HG03097 (cell line): ENCODE data around the gene PRKCA.

Experiments
- ATAC-seq: cut with Tn5 transposase; IDR thresholded peaks from one replicate; pipeline ENCODE4 v1.9.1; 2021; ENCODE audit not compliant: unreplicated experiment, low FRiP score

PRKCA gene

DNA sequence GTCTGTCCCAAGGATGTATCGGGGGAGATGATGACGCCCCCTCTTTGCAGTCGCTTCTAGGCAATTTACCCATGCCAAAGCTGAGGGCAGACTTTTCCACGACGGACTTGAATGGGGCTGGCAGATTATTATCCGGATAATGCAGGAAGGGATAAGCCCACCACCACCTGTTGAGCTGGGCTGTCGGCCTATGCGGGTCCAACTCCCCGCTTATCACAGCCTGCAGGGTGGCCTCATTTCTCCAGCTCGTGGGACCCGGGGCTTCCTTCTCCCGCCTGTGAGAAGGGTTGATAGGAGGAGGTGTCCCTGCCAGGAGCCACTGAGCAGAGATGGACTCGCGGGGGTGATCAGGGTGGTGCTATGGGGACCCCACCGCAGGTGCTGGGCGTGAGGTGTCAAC is 533.1 kb downstream of the PRKCA start:
- ATAC-seq, result no peak

DNA sequence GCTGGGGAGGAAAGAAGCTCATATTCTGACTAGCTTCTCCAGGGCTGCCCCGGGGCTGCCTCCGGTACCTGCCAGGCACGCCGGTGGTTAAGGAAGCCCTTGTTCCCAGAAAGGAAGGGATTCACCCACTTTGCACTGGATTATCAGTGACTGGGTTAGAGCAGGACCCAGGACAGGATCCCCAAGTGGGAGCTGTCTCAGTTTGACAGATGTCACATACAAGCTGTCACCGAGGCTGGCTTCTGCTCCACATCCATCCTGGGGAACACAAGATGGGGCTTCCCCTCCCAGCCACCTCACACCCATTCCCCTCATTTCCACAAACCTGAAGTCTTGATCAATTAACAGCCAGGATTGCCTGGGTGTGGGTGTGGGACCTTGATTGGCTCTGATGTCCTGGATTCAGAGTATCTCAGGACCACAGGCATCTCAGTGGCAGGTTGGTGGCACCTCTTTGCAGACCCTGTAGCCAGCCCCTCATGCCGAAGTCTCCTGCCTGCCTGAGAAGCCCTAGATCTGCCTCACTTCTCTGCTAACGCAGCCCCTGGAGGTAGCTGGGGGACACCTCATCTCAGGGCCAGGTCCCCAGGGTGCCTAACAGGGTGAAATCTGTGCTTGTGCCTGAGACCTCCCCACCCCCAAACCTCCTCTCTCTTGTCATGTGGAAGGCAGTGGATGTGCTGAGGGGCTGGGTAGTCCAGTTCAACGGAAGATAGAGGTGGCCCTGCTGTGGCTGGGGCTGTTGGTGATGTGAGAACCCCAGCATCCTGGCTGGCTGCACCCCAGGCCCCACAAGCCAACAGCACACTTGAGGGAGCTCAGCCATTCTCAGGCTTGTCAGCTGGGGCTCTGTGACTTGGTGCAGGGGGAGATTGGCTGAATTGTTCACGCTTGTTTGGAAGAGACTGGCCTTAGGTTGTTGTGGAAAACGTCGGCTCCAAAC is 533.9 kb downstream of the PRKCA start:
- ATAC-seq, result no peak

DNA sequence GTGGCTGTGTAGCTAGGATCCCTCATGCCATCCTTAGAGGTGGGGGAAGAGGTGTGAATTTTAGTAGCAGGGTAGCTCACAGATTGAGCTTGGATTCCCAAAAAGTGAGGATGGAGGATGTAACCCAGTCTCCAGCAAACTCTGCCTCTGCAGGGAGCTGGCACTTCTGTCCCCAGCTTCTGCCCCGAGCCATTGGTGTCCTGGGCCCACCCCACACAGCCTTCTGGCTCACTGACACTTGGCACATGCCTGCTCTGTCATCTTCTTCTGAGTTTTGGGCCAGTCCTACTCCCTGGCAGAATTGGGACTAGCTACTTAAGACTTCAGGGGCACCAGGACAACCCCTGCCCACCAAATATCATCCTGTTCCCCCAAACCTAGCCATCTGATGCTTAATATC is 534.8 kb downstream of the PRKCA start:
- no peak for ATAC-seq

DNA sequence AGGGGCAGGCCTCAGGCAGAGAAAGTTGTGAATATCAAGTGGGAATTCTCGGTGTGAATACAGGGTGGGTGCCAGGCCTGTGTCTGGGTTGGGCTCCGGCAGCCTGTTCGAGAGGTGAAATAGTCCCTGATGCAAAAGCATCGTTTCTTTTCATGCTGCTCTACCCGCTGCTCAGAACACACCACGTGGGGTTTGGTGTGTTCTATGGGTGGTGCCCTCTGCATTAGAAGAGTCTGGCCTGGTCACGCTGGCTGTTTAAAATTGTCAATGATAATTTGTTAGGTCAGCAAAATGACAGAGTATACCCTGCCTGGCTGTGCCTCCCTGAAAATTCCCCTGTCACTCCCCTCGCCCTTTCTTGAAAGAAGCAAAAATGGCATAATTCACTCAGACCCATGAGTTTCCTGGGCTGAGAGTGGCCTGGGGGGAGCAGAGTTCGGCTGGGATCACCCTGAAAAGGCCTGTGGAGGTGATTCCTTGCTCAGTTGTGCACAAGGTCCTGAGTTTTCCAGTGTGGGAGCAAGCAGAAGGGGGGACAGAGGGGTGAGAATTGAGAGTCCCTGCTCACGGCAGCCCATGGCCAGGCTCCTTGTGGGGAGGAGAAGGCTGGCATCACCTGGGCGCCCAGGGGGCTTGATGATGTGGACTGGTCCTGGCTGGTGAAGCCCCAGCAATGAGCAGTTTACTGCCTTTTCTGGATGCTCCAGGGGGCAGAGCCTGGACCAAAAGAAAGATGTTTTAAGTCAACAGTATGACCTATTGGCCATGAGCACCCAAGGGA is 535.7 kb downstream of the PRKCA start:
- ATAC-seq, result no peak

DNA sequence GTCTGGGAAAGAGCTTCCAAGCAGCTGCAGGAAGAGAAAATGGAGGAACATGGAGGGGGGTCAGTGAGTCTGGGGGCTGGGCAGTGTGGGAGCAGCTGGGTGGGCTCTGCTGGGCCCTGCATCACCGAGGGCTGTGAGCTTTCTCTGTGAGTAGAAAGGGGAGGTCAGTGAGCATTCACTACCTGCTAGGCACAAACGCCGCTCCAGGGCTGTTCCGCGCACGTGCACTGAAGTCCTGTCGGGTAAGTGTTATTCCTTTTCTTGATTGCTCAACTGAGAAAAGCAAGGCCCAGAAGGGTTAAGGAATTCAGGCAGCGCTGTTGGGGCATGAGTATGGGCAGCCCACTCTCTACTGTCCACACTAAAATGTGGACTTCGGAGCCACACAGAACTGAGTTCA is 537.2 kb downstream of the PRKCA start:
- no peak for ATAC-seq

DNA sequence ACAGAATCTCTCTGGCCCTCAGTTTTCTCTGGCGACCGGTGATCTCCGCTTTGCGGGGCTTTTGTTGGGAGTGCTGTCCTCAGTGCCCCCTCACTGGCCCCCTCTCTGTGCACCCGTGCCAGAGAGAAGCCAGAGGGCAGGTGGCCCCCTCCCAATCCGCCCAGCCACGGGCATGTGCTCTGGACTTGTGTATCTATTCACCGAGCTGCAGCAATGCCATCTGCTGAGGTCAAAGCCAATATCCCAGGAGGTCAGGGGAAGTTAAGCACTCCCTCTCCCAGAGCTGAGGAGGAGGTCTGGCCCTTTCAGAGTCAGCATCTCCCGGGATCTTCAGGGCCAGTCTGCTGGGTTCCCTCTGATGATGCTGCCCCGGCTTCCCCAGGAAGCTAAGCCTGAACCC is 537.6 kb downstream of the PRKCA start:
- ATAC-seq, result no peak

DNA sequence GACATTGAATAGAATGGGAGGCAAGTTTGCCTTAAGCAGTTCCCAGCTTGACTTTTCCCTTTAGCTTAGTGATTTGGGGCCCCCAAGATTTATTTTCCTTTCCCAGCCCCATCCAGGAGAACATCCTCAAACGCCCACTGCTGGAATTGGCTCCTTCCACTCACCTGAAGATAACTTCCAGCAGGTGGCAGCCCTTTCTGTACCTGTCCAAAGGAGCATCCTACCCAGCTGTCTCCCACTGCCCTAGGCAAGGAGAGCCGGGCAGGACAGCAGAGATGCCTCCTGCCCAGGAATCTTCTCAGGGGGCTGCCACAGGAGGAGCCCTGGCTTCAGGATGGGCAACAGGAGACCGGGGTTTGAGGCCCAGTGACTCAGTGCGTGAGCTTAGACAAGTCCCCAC is 538.9 kb downstream of the PRKCA start:
- no peak for ATAC-seq

DNA sequence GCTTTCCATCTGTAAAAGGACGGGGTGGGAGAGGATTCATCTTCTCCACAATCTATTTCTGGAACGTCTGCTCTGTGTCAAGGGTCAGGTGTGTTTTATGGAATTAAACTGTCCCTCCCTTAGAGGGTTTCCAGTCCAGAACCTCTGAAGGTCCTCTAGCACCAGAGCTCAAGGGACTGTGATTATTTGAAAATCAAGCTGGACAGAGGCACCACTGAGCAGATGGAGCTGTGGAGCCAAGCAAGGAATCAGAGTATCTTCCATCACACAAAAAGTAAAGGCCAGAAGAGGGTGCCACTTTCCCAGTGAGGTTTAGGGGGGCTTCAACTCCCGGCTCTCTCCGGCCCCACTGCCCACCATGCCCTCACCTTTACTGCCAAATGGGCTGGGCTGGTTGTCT is 539.3 kb downstream of the PRKCA start:
- no peak for ATAC-seq

DNA sequence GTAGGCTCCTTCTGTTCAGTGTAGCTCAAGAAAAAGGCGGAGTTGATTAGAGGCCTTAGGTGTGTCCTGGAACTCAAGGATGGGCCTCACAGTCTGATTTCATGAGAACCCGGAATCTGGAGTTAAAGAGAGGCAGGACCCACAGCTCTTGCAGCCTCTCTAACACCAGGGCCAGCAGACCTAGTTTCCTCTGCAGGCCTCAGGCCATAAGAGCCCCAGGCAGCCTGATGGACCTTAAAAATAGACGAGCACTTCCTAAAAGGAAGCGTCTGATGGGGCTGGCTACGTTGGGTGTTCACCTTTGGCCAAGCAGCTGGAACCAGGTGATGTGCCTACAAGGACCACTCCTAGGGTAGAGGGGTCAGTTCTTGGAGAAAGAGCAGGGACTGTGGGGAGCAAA is 540.1 kb downstream of the PRKCA start:
- ATAC-seq, result no peak

DNA sequence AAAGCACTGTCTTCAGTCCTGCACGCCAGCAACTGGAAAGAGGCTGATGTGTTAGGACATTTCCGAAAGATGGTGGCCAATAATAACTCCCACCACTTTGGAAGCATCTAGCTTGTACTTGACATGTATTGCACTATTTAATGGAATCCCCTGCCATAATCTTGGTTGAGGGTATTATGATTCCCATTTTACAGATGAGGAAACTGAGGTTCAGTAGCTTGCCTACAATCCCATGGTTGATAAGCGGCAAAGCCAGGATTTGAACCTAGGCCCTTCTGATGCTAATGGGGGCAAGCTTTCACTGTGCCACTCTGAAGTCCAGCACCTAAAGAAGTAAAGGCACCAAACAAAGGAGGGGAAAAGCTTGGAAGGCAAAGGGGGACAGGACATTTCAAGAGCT is 540.5 kb downstream of the PRKCA start:
- ATAC-seq, result no peak

DNA sequence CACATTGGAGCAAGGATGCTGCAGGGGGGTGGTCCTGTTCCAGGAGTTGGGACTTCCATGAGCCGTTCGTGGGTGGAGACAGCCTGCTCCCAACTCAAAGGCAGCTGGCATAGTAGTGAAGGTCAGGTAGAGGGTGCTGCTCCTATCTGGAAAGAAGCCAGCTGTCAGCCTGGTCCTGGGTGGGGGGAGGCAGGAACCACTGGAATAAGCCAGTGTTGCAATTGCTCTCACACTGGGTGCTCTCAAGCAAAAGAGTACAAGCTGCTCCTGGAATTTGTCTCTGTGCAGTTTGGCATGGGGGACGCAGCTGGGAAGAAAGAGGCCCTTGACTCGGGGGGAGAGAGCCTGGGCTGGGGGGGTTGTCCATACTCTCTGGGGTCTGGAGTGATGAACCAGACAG is 541.2 kb downstream of the PRKCA start:
- ATAC-seq, result no peak

DNA sequence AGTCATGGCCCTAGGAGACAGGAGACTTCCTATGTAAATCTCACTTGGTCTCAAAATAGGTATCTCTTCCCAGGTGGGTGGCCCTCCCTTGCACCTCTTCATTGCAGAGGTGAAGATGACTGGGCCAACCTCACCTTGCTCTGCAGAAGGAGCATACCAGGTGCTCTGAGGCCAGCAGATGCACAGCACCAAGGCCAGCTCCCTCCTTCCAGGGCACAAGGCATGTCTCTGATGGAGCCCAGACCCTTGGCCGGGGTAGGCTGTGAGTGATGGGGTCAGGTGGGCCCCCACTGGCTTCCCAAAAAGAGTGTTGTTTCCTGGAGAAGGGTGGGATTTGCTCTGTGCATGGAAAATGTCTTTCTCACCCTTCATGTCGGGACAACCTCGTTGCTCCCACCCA is 545.3 kb downstream of the PRKCA start:
- no peak for ATAC-seq

DNA sequence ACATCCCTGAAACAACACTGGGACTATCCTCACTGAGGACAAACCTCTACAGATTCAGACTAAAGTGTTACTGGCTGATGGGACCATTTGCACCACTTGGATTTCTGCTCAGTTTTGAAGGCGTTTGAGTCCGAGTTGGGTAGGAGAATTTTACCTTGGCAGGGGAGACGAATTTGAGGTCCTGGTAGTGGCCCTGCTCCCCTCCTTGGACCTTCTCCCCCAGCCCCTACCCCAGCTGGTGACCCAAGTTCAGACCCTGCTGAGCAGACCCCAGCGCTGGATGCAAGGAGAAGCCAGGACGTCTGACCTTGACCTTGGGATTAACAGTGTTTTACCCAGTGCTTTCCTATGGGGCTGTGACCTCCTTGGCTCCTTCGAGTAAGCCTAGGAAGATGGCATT is 546.1 kb downstream of the PRKCA start:
- ATAC-seq, result no peak

DNA sequence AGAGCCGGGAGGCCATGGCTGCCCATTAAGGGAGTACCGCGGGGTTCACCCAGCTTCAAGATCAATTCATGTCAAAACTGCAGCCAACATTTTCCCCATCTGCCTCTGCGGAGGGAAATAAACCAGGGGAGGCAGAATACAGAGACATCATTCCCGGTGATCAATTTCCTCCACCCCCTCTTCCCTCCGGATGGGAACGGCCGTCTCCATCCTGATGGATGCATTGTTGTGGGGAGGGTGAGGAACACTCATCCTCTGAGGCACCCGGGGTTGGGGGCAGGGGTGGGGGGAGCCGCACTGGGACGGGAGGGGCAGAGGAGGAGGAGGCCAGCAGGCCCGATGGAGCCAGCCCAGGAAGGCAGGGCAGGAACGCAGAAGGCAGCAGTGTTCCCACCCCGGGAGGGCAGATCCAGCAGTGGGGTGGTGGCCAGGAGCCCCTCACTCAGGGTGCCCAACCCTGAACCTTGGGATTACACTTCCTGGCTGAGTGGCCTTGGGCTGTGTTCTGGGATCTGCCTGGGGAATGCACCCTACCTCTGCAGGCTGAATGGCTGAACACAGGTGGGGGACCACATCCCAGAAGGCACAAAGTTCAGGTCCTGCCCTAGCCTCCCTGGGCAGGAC is 546.7 kb downstream of the PRKCA start:
- no peak for ATAC-seq

DNA sequence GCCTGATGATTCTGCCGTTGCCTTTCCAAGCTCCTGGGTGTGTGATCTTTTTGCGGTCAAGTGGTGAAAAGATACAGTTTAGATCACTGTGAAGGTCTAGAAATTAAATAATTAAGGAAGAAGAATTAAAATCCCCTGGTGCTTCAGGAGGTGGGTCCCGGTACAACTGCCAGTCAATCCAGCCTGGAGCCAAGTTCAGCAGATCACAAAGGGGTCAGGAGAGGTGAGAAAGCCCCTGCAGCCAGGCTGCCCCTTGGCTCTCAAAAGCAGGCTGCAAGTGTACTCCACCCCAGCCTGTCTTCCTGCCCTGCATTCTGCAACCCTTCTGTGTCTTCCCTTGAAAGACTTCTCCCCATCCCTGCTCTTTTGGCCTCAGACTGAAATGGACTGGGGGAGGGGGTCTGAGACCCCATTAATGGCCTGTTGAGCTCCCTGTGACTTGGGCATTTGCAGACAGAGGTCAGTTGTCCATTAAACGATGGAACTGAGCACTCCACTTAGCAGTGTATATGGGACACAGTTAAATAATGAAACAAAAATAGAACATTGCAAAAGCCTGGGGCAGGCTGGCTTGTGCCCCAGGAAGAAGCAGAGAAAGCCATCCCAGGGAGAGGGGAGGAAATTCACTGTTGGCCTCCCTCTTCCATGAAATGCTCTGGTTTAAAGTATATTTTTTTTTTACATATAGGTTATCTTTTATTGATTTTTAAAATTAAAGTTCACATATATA is 547.6 kb downstream of the PRKCA start:
- ATAC-seq, result no peak

DNA sequence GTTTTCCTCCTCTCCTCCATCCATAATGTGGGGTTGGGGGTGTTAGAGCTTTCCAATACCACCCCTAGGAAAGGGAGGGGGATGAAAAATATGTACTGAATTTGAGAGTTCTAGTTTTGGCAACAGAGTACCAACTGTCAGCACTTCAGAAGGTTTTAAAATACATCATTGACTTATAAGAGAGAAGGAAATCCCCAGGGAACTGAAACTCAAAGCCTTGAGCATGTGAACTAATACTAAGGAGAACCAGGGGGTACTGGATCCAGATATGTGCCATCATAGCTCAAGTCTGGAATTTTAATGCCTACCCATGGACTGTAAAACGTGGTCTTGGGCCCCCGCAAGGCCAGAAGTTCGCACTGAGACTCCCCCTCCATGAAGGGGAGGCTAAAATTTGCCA is 548.3 kb downstream of the PRKCA start:
- no peak for ATAC-seq

DNA sequence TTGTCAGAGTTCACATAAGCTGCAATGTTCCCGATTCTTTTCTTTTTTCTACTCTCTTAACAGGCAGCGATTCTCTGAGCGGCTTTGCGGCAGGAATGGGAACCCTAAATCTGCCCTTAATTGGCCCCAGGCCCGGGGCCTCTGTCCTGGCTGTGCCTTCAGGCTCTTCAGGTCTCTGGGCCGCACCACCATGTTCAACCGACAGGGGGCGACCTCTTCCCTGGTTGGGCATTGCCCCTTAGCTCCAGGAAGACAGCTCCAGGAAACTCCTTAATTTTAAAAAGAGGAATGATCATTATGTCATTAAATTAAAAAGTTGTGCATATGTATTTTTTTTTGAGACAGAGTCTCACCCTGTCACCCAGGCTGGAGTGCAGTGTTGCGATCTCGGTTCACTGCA is 552.8 kb downstream of the PRKCA start:
- ATAC-seq, result no peak

DNA sequence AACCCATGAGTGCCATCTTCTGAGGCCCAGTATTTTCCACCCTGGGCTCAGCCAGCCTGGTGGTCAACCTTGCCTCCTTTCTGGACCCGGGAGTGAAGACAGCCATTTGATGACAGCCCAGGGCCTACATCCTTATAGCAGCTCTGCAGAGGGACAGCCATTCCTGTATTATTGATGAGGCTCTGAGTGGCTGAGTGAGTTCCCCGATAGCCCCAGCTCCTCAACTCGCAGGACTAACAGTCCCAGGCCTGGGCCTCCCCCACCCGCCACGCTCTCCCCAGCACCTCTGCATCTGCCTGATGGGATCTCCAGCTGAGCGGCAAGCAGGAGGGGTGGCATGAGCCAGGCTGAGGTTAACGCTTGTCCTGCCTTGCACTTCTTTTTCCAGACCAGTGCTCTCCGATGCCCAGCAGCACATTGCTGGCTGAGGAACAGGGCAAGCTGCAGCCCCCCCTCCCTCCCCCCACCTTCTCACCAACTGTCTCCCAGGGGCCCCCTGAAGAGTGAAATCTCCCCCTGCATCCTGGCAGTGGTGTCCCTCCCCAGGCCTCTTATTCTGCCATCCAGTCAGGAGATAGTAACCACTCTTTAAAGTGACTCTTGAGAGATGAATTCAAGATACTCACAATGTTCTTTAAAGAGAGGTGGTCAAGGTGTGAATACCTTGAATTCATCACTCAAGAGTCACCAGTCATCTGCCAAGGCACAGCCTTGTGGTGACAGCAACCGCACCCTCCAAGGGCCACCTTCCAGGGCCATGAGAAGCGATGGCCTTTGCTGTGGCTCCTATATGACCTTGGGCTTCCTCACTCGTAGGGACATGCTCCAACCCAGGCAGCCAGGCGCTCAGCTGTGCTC is 556.0 kb downstream of the PRKCA start:
- no peak for ATAC-seq

DNA sequence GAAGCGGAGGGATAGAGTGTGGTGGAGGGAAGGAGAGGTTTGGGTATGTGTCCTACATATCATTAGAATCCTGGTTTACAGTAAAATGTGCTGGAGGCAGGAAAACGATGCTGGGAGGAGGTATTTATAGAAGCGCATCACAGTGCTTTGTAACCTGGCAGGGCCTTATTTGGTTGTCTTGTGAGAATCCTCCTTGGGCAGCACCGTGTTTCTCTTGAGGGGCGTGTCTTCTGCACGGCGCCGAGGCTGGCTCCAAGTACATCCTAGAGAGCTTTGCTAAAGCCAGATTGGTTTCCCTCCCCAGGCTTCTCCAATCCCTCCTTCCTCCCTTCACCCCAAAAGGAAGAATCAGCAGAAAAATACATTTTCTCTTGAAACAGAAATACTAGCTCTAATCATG is 556.9 kb downstream of the PRKCA start:
- no peak for ATAC-seq

DNA sequence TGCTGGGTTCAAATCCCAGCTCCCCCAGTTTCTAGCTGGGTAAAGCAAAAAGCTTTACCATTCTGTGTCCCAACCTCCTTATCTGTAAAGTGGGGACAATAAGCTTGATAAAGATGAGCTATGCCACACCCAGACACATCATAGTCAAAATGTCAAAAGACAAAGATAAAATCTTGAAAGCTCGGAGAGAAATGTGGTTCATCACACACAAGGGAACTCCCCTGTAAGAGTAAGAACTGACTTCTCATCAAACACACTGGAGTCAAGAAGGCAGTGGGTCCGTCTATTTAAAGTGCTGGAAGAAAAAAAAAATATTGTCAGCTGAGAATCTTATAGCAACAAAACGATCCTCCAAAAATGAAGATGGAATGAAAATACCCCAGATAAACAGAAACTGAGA is 557.8 kb downstream of the PRKCA start:
- no peak for ATAC-seq
